GM10847 (cell line): ENCODE results near the gene SMYD3.

Source experiments
- POLR2A ChIP-seq: IDR thresholded peaks from 2 replicates; pipeline ENCODE4 v1.6.1; 2011; ENCODE audit not compliant: insufficient read length; ENCODE audit errors: extremely low read depth

The SMYD3 gene

GRCh38 chr1:246274186-246274585, 232.9 kb downstream of the SMYD3 start:
- no peak for TF ChIP-seq POLR2A

DNA sequence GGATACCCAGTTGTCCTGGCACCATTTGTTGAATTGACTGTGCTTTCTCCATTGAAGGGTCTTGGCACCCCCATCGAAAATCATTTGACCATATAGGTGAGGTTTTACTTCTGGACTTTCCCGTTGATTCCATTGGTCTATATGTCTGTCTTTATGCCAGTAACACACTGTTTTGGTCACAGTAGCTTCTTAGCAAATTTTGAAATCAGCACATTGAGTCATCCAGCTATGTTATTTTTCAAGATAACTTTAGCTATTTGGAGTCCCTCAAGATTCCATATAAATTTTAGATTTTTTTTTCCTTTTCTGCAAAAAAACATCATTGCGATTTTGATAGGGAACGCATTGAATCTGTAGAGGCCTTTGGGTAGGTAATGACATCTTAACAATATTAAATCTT, 235.6 kb downstream of the SMYD3 start:
- TF ChIP-seq POLR2A: no peak

- TF ChIP-seq POLR2A: no peak
Observed at GRCh38 chr1:246270236-246270635, 236.8 kb downstream of the SMYD3 start.

GRCh38 chr1:246269466-246269865, 237.6 kb downstream of the SMYD3 start:
- no peak for TF ChIP-seq POLR2A

DNA sequence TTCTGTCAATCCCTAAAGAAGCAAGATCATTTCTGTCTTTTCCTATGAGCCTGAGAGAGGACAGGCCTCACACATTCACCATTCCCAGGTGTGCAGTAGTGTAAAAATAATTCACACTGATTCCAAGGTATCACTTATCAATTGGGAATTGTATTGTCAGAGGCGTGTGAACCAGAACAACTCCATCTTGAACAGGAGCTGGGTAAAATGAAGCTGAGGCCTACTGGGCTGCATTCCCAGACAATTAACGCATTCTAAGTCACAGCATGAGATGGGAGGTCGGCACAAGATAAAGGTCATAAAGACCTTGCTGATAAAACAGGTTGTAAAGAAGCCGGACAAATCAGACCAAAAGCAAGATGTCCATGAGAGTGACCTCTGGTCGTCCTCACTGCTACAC, 239.2 kb downstream of the SMYD3 start:
- TF ChIP-seq POLR2A: no peak

DNA sequence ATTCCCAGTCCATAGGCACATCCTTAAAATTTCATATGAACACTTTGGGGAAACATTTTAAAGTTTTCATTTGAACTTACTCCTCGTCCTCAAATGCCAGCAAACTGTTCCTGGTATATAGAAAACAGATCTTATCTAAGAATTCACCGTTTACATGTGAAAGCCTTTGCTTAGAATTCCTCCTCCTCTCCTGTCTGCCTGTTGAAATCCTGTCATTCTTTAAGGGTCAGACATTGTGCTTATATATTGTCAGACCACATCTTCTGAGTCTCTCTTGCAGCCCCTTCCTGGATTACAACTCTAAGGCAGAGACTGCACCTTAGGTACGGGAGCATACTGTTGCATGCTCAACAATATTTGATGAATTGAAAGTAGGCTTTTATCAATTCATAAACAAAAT, 239.7 kb downstream of the SMYD3 start:
- TF ChIP-seq POLR2A: no peak

- TF ChIP-seq POLR2A: no peak
Observed at GRCh38 chr1:246265481-246265880, 241.6 kb downstream of the SMYD3 start.

- TF ChIP-seq POLR2A: no peak
Observed at GRCh38 chr1:246262281-246262680, 244.8 kb downstream of the SMYD3 start.

DNA sequence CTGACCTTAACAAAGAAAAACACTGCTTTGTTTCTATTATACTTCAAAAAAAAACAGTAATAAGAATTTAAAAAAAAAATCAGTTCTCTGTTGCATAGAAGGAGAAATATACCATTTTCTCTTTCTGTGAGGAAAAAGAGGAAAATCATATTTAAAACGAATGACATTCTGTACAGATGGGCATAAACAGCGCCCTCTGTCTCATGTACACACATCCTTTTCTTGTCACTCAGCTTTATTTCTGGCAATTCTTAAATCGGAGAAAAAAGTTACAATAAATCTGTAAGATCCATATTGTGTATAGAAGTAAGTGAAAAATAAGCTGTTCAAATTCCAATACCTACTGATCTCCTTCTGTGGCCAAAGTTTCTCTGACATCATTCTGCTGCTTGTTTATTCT, 245.4 kb downstream of the SMYD3 start:
- TF ChIP-seq POLR2A: no peak

DNA sequence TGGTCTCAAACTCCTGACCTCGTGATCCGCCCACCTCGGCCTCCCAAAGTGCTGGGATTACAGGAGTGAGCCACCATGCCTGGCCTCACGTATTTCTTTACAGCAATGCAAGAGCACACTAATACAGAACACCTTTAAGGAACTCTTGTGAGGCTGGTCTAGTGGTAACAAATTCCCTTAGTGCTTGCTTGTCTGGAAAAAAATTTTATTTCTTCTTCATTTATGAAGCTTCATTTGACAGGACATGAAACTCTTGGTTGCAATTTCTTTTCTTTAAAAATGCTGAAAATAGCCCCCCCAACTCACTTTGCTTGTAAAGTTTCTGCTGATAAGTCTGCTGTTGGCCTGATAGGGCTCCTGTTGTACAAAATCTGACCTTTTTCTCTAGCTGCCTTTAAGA, 248.8 kb downstream of the SMYD3 start:
- no peak for TF ChIP-seq POLR2A

DNA sequence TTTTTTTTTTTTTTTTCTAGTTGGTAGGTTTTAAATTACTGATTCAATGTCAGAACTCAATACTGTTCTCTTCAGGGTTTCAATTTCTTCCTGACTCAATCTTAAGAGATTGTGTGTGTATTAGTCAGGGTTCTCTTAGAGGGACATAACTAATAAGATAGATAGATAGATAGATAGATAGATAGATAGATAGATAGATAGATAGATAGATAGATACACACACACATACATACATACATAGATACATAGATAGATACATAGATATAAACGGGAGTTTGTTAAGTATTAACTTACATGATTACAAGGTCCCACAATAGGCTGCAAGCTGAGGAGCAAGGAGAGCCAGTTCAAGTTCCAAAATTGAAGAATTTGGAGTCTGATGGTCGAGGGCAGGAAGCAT, 251.3 kb downstream of the SMYD3 start:
- no peak for TF ChIP-seq POLR2A

- TF ChIP-seq POLR2A: no peak
Observed at GRCh38 chr1:246254854-246255253, 252.2 kb downstream of the SMYD3 start.

- no peak for TF ChIP-seq POLR2A
Observed at GRCh38 chr1:246246430-246246829, 260.6 kb downstream of the SMYD3 start.

GRCh38 chr1:246245541-246245940, 261.5 kb downstream of the SMYD3 start:
- TF ChIP-seq POLR2A: no peak

GRCh38 chr1:246232126-246232525, 275.0 kb downstream of the SMYD3 start:
- no peak for TF ChIP-seq POLR2A

- no peak for TF ChIP-seq POLR2A
Observed at GRCh38 chr1:246226041-246226440, 281.0 kb downstream of the SMYD3 start.

DNA sequence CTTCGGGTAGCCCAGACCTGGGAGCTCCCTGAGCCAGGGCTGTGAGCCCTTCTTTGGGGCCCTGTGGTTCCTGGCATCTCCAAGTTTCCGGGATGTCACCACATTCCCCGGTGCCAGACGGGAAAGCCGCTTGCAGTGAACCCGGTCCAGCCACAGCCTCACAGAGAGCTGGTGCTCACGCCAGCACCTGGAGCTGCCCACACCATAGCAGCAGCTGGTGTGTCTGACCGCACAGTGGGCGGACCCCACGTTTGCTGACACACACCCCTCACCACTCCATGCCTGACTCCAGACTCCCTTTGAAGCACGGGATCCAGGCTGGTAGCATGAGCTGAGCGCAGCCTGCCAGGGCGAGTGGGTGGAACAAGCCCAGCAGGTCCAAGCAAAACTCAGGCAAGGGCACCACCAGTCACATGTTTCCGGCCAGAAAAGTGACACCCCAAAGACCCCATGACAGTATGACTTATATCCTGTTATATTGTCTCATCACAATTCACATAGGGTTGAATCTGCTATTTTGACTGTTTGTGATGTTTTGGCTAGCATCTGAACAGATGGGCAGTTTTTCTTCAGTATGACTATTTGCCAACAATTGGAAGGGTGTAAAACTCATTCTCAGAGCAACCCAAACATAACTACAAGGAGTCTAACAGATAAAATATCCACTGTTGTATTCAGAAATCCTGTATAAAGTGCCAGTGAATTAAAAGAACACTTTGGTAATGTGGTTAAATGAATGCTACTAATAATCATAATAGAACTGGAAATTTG, 285.4 kb downstream of the SMYD3 start:
- no peak for TF ChIP-seq POLR2A
